ENCODE measurements around the gene TRRAP. TPM values are rescaled to one million over a fixed set of nuclear protein-coding genes. Genes with fewer than 3 reads are reported as not detected.
A peak's percentile ranks its signal among the peaks of the same experiment; 100 is the strongest.

TRRAP gene
- total RNA-seq, 6 donors from 2014 or later, result 29.1 to 53.4 (median 37.5) TPM

DNA sequence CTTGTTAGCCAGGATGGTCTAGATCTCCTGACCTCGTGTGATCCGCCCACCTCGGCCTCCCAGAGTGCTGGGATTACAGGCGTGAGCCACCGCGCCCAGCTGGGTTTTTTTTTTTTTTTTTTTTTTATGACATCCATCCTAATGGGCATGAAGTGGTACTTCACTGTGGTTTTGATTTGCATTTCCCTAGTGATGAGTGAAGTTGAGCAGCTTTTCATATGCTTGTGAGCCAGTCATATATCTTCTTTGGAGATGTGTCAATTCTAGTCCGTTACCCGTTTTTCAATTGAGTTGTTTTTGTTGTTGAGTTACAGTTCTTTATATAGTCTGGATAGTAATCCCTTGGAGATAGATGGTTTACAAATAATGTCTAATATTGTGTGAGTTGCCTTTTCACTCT is 137.9 kb downstream of the TRRAP start:
- Histone ChIP-seq H3K27ac (no peak overlapping the region), H3K36me3 (peaks cover 33 to 65% (median 36%) of the 10 kb centered on the region in 4 donors), H3K27me3 (no peaks in the 10 kb centered on the region), H3K9me3 (no peaks in the 10 kb centered on the region), H3K4me1 (peaks cover 0 to 7% (median 0%) of the 10 kb centered on the region in 4 donors), H3K4me3 (no peak overlapping the region)
- no peak for ATAC-seq (ENCODE audit: low FRiP score in 2 of 2)
- 93 to 95% methylated on average over 3 to 8 of the region's 8 CpGs for WGBS, 2 donors
- no peak for TF ChIP-seq POLR2A (IDR thresholded peaks at IDR 0.05)
- no peak for DNase-seq

DNA sequence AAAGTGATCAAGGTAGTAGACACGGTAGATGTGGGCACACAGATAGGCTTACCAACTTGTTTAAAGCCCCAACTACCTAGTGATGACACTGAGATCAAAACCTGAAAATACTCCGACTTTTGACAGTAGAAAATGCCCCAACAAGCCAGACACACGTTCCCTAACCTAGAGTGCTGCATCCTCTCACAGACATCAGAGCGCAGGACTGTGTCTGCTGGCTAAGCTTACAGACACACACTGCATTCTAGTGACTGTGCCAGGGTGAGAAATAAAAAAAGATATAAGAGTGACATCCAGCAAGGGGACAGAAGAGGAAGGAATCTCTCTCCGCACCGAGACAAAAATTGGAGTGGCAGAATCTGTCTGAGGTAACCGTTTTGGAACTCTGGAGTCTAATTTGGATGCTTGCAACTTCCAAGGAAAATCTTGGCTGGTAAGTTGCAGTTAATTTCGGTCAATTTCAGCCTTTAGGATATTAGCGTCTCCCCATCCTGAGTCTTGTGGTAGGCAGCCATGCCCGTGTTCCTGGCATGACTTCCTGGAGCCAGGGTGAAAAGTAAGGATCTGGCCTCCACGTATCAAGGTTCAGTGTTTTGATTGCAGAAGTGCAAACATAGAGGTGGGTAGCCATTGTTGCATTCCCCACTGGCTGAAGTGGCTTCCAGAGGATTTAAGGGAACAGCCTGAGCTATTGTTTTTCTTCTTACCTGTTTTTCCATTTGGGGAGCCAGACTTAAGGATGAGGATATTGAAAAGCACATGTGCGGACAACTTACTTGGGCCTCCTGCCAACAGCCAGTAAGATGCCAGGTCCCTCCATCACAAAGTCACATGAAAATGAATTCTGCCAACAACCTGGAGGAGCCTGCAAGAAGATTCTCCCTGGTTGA is 141.4 kb downstream of the TRRAP start:
- 90 to 93% methylated on average over 12 of the region's 12 CpGs for WGBS, 2 donors
- ATAC-seq (ENCODE audit: low FRiP score in 2 of 2) (no peak), DNase-seq (peak in 1 of 2 donors; percentile 18)
- TF ChIP-seq POLR2A (IDR thresholded peaks at IDR 0.05), result no peak
- no peak for TF ChIP-seq EP300 (IDR thresholded peaks at IDR 0.05)
- no peak for TF ChIP-seq POLR2AphosphoS5 (IDR thresholded peaks at IDR 0.05)
- TF ChIP-seq, protein P1, sequence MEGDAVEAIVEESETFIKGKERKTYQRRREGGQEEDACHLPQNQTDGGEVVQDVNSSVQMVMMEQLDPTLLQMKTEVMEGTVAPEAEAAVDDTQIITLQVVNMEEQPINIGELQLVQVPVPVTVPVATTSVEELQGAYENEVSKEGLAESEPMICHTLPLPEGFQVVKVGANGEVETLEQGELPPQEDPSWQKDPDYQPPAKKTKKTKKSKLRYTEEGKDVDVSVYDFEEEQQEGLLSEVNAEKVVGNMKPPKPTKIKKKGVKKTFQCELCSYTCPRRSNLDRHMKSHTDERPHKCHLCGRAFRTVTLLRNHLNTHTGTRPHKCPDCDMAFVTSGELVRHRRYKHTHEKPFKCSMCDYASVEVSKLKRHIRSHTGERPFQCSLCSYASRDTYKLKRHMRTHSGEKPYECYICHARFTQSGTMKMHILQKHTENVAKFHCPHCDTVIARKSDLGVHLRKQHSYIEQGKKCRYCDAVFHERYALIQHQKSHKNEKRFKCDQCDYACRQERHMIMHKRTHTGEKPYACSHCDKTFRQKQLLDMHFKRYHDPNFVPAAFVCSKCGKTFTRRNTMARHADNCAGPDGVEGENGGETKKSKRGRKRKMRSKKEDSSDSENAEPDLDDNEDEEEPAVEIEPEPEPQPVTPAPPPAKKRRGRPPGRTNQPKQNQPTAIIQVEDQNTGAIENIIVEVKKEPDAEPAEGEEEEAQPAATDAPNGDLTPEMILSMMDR (IDR thresholded peaks at IDR 0.05), result no peak
- Histone ChIP-seq H3K27ac (no peak overlapping the region), H3K4me3 (no peak overlapping the region), H3K4me1 (peaks cover 0 to 18% (median 6%) of the 10 kb centered on the region in 4 donors), H3K9me3 (no peaks in the 10 kb centered on the region), H3K27me3 (no peaks in the 10 kb centered on the region), H3K36me3 (peaks cover 0 to 29% (median 3%) of the 10 kb centered on the region in 4 donors)

DNA sequence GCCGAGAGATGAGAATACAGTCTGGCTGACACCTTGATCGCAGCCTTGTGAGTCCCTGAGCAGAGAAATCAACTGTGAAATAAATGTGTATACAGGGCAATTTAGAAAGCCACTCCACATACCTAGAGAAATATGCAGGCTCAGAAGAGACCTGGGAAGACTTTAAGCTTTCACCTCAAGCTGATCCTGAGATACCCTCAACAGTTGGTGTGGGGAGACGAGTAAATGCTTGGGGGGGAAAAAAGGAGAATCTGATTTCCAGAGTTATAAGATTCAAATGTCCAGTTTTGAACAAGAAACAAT is 142.0 kb downstream of the TRRAP start:
- no peak overlapping the region for H3K27ac ChIP-seq
- H3K9me3 ChIP-seq, result no peaks in the 10 kb centered on the region
- no peaks in the 10 kb centered on the region for H3K27me3 ChIP-seq
- H3K4me1 ChIP-seq, result peaks cover 0 to 18% (median 6%) of the 10 kb centered on the region in 4 donors
- peaks cover 0 to 23% (median 2%) of the 10 kb centered on the region in 4 donors for H3K36me3 ChIP-seq
- no peak overlapping the region for H3K4me3 ChIP-seq
- ATAC-seq (ENCODE audit: low FRiP score in 2 of 2) (no peak), DNase-seq (no peak)
- TF ChIP-seq POLR2AphosphoS5 (IDR thresholded peaks at IDR 0.05), result no peak
- TF ChIP-seq EP300 (IDR thresholded peaks at IDR 0.05), result no peak
- TF ChIP-seq, protein P1 (IDR thresholded peaks at IDR 0.05), result no peak
- TF ChIP-seq POLR2A (IDR thresholded peaks at IDR 0.05), result no peak
- WGBS, 2 donors, result 75 to 92% methylated on average over 3 of the region's 3 CpGs

DNA sequence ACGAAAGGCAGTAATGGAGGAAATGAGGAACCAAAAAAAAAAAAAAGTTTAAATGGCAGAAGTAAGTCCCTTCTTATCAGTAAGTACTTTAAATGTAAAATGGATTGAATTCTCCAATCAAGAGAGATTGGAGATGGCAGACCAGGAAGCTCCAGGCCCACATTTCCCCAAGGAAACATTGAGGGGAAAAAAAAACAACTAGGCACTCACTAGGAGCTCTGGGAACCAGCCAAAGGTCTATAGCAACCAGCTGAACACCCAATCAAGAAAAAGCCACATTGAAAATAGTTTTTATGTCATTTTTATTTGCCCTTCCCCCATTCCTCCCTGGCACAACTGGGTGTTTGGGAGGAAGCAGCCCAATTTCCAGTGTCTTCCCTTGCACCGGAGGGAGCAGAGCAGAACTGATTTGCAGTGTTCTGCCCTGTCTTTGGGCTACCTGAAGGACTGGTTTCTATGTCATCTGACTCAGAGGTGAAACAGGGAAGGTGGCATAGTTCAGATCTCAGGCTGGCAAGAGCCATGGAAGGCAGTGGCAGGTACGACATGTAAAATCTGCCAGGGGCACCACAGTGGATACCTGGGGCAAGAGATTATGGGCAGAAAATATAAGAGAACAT is 143.7 kb downstream of the TRRAP start:
- H3K27ac ChIP-seq, result no peak overlapping the region

DNA sequence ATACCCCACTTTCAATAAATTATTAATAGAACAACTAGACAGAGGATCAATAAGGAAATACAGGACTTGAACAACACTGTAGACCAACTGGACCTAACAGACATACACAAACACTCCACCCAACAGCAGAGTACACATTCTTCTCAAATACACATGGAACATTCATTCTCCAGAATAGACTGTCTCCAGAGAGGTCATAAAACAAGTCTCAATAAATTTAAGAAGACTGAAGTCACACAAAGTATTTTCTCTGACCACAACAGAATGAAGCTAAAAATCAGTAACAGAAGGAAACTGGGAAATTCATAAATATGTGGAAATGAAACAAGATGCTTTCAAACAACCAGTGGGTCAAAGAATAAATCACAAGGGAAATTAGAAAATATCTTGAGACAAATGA is 145.7 kb downstream of the TRRAP start:
- TF ChIP-seq POLR2A (IDR thresholded peaks at IDR 0.05), result no peak
- TF ChIP-seq EP300 (IDR thresholded peaks at IDR 0.05), result no peak
- no peak for TF ChIP-seq POLR2AphosphoS5 (IDR thresholded peaks at IDR 0.05)
- TF ChIP-seq, protein P1 (IDR thresholded peaks at IDR 0.05), result no peak
- DNase-seq (no peak), ATAC-seq (ENCODE audit: low FRiP score in 2 of 2) (peak in 1 of 2 donors; percentile 53)
- Histone ChIP-seq H3K4me3 (no peak overlapping the region), H3K36me3 (peaks cover 7 to 29% (median 12%) of the 10 kb centered on the region in 4 donors), H3K4me1 (peaks cover 0 to 18% (median 6%) of the 10 kb centered on the region in 4 donors), H3K9me3 (no peaks in the 10 kb centered on the region), H3K27ac (peak overlapping the region in 1 of 4 donors; percentile 14), H3K27me3 (no peaks in the 10 kb centered on the region)

More for the DNA sequence above, 143.7 kb downstream of the TRRAP start:
- H3K4me3 ChIP-seq, result no peak overlapping the region
- ATAC-seq (ENCODE audit: low FRiP score in 2 of 2), result no peak
- 62 to 68% methylated on average over 3 of the region's 3 CpGs for WGBS, 2 donors
- H3K36me3 ChIP-seq, result peaks cover 0 to 13% (median 0%) of the 10 kb centered on the region in 4 donors
- H3K4me1 ChIP-seq, result peaks cover 0 to 18% (median 6%) of the 10 kb centered on the region in 4 donors
- TF ChIP-seq EP300 (IDR thresholded peaks at IDR 0.05), result no peak
- TF ChIP-seq, protein P1 (IDR thresholded peaks at IDR 0.05), result no peak
- TF ChIP-seq POLR2AphosphoS5 (IDR thresholded peaks at IDR 0.05), result no peak
- TF ChIP-seq POLR2A (IDR thresholded peaks at IDR 0.05), result no peak
- no peaks in the 10 kb centered on the region for H3K27me3 ChIP-seq
- DNase-seq, result peak in 1 of 2 donors; percentile 13
- H3K9me3 ChIP-seq, result no peaks in the 10 kb centered on the region

Measured in upper lobe of left lung (tissue), 6 donors.